ENCODE measurements around the gene METAP1. TPM values are rescaled to one million over a fixed set of nuclear protein-coding genes. Genes with fewer than 3 reads are reported as not detected.

The METAP1 gene
- total RNA-seq, 1 donor from 2014 or later = 32.4 TPM

DNA sequence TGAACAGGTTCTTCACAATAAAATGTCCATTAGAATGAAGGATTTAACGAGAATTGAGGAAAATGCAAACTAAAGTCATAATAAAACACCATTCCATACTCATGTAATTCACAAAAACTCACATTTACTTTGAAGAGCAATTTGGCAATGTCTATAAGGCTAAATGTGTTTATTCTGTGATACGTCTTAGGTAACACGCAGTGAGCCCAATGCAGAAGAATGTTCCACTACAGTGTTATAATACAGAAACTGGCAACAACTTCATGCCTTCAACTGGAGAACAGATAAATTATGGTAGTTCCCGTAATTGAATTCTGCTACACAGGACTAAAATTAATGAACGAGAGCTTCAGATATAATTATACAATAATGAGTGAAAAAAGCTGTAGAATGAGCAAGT lies 75.6 kb downstream of the METAP1 start:
- Histone ChIP-seq H3K4me1 (no peaks in the 10 kb centered on the region), H3K27me3 (no peaks in the 10 kb centered on the region), H3K36me3 (peaks cover 0 to 61% of the 10 kb centered on the region in 2 donors), H3K9me3 (no peaks in the 10 kb centered on the region), H3K4me3 (no peak overlapping the region), H3K27ac (no peak overlapping the region)
- intact Hi-C loops (cut with DNase I) = no loop called here
- TF ChIP-seq POLR2AphosphoS5 (IDR thresholded peaks at IDR 0.05; ENCODE audit: insufficient read depth in 1 of 2, low read depth in 1 of 2) (no peak), POLR2A (IDR thresholded peaks at IDR 0.05) (no peak)
- TF ChIP-seq, protein P1, sequence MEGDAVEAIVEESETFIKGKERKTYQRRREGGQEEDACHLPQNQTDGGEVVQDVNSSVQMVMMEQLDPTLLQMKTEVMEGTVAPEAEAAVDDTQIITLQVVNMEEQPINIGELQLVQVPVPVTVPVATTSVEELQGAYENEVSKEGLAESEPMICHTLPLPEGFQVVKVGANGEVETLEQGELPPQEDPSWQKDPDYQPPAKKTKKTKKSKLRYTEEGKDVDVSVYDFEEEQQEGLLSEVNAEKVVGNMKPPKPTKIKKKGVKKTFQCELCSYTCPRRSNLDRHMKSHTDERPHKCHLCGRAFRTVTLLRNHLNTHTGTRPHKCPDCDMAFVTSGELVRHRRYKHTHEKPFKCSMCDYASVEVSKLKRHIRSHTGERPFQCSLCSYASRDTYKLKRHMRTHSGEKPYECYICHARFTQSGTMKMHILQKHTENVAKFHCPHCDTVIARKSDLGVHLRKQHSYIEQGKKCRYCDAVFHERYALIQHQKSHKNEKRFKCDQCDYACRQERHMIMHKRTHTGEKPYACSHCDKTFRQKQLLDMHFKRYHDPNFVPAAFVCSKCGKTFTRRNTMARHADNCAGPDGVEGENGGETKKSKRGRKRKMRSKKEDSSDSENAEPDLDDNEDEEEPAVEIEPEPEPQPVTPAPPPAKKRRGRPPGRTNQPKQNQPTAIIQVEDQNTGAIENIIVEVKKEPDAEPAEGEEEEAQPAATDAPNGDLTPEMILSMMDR (IDR thresholded peaks at IDR 0.05) = no peak
- DNase-seq (ENCODE audit: extremely low spot score in 2 of 2) = no peak

GRCh38 chr4:99074816-99075215 lies 79.3 kb downstream of the METAP1 start:
- peaks cover 0 to 72% of the 10 kb centered on the region in 2 donors for H3K36me3 ChIP-seq
- no peak for DNase-seq (ENCODE audit: extremely low spot score in 2 of 2)
- no peak overlapping the region for H3K4me3 ChIP-seq
- TF ChIP-seq, protein P1 (IDR thresholded peaks at IDR 0.05) = no peak
- TF ChIP-seq POLR2AphosphoS5 (IDR thresholded peaks at IDR 0.05; ENCODE audit: insufficient read depth in 1 of 2, low read depth in 1 of 2) (no peak), POLR2A (IDR thresholded peaks at IDR 0.05) (no peak)
- H3K9me3 ChIP-seq = no peaks in the 10 kb centered on the region
- no peak overlapping the region for H3K27ac ChIP-seq
- intact Hi-C loops (cut with DNase I) = no loop called here
- H3K4me1 ChIP-seq = no peaks in the 10 kb centered on the region
- no peaks in the 10 kb centered on the region for H3K27me3 ChIP-seq

DNA sequence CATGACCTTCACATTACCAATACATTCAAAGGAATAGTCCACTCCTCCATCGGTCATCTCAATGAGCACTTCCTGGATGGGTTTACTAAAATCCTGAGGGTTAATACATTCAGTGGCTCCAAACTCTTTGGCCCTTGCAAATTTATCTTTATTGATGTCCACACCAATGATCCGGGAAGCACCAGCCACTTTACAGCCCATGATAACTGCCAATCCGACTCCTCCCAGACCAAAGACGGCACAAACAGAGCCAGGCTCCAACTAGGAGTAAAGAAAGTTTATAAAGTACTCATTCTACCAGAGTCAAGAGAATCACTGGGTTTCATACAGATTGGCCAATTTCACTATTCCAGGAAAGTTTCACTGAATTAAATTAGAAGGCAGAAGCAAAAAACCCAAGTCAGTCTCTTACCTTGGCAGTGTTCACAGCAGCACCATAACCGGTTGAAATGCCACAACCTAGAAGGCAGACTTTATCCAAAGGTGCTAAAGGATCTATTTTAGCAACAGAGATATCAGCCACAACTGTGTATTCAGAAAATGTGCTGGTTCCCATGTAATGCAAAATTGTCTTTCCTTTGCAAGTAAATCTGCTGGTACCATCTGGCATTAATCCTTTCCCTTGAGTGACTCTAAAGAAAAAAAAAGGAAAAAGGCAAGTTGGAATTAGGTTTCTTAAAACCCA lies 80.9 kb downstream of the METAP1 start:
- TF ChIP-seq POLR2A (IDR thresholded peaks at IDR 0.05) (no peak), POLR2AphosphoS5 (IDR thresholded peaks at IDR 0.05; ENCODE audit: insufficient read depth in 1 of 2, low read depth in 1 of 2) (no peak)
- TF ChIP-seq, protein P1 (IDR thresholded peaks at IDR 0.05) = no peak
- no peak overlapping the region for H3K27ac ChIP-seq
- H3K4me3 ChIP-seq = no peak overlapping the region
- intact Hi-C loops (cut with DNase I) = no loop called here
- DNase-seq (ENCODE audit: extremely low spot score in 2 of 2) = no peak
- H3K4me1 ChIP-seq = no peaks in the 10 kb centered on the region
- no peaks in the 10 kb centered on the region for H3K9me3 ChIP-seq
- peaks cover 5 to 79% of the 10 kb centered on the region in 2 donors for H3K36me3 ChIP-seq
- H3K27me3 ChIP-seq = no peaks in the 10 kb centered on the region

DNA sequence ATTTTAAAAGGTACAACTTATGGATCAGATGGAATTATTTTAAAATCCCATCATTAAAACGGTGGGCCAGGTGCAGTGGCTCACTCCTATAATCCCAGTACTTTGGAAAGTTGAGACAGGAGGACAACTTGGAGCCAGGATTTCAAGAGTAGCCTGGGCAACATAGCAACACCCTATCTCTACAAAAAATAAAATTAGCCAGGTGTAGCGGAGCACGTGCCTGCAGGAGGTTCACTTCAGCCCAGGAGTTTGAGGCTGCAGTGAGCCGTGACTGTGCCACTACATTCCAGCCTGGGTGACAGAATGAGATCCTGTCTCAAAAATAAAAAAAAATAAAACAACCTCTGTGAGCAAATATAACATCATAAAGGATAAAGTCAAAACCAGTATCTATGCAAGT lies 81.7 kb downstream of the METAP1 start:
- H3K27me3 ChIP-seq = no peaks in the 10 kb centered on the region
- no peak overlapping the region for H3K27ac ChIP-seq
- no peaks in the 10 kb centered on the region for H3K4me1 ChIP-seq
- TF ChIP-seq, protein P1 (IDR thresholded peaks at IDR 0.05) = no peak
- TF ChIP-seq POLR2AphosphoS5 (IDR thresholded peaks at IDR 0.05; ENCODE audit: insufficient read depth in 1 of 2, low read depth in 1 of 2) (no peak), POLR2A (IDR thresholded peaks at IDR 0.05) (no peak)
- no peak for DNase-seq (ENCODE audit: extremely low spot score in 2 of 2)
- H3K4me3 ChIP-seq = no peak overlapping the region
- H3K36me3 ChIP-seq = peaks cover 5 to 79% of the 10 kb centered on the region in 2 donors
- intact Hi-C loops (cut with DNase I) = no loop called here
- H3K9me3 ChIP-seq = no peaks in the 10 kb centered on the region

DNA sequence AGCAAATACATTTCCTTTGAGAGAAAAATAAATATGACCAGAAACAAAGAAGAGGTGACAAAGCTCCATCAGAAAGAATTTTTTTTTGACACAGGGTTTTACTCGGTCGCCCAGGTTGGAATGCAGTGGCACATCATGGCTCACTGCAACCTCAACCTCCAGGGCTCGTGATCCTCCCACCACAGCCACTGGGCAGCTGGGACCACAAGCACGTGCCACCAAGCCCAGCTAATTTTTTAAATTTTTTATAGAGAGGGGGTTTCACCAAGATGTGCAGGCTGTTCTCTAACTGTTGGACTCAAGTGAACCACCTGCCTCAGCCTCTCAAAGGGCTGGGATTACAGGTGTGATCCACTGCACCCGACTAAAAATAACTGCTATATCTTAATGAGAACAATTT lies 82.8 kb downstream of the METAP1 start:
- H3K4me1 ChIP-seq = peaks cover 5% of the 10 kb centered on the region
- no peaks in the 10 kb centered on the region for H3K9me3 ChIP-seq

More for the DNA sequence above, 82.8 kb downstream of the METAP1 start:
- no peak for DNase-seq (ENCODE audit: extremely low spot score in 2 of 2)
- intact Hi-C loops (cut with DNase I) = no loop called here
- TF ChIP-seq POLR2AphosphoS5 (IDR thresholded peaks at IDR 0.05; ENCODE audit: insufficient read depth in 1 of 2, low read depth in 1 of 2) = no peak
- TF ChIP-seq, protein P1 (IDR thresholded peaks at IDR 0.05) = no peak
- no peak for TF ChIP-seq POLR2A (IDR thresholded peaks at IDR 0.05)
- Histone ChIP-seq H3K4me3 (no peak overlapping the region), H3K36me3 (peaks cover 5 to 78% of the 10 kb centered on the region in 2 donors), H3K27ac (no peak overlapping the region), H3K27me3 (no peaks in the 10 kb centered on the region)

All from vagina (tissue), 2 donors.